Kidney (tissue), 14 donors: ENCODE results near the gene HBS1L. TPM values are rescaled to one million over a fixed set of nuclear protein-coding genes. Genes with fewer than 3 reads are reported as not detected.

Experiments
- DNase-seq, 5 donors: peaks; one replicate each; pipeline ENCODE4 v3.0.0-alpha.2; 2013 to 2020
- FAIRE-seq: peaks from 2 replicates; lab custom pipeline; 2012; peaks lifted over from hg19 to GRCh38; lab: Jason Lieb, UNC
- H3K27ac ChIP-seq, 2 donors: one replicate each; pipeline ENCODE4 v1.7.0; 2013; ENCODE audit warnings: low read depth in 2 of 2, low read length in 2 of 2, inconsistent platforms in 1 of 2
- H3K27me3 ChIP-seq: one replicate; pipeline ENCODE4 v1.7.1; 2013; ENCODE audit warnings: low read length, inconsistent platforms; ENCODE audit not compliant: control insufficient read depth, insufficient read depth
- H3K36me3 ChIP-seq, 3 donors: one replicate each; pipeline versions ENCODE4 v1.7.0 to v1.7.1; 2013; ENCODE audit warnings: low read length in 3 of 3, control low read depth in 1 of 3, inconsistent platforms in 1 of 3; ENCODE audit not compliant: insufficient read depth in 3 of 3, control insufficient read depth in 2 of 3
- H3K4me1 ChIP-seq, 3 donors: one replicate each; pipeline versions ENCODE4 v1.7.0 to v1.7.1; 2013; ENCODE audit warnings: low read length in 3 of 3, inconsistent platforms in 1 of 3, low read depth in 1 of 3; ENCODE audit not compliant: control insufficient read depth in 2 of 3, insufficient read depth in 2 of 3
- H3K4me3 ChIP-seq, 3 donors: one replicate each; pipeline versions ENCODE4 v1.7.0 to v1.8.1; 2013; ENCODE audit warnings: low read length in 3 of 3, control low read depth in 1 of 3, inconsistent platforms in 1 of 3
- H3K9ac ChIP-seq, 3 donors: one replicate each; pipeline versions ENCODE4 v1.7.0 to v1.7.1; 2013; ENCODE audit warnings: low read length in 3 of 3, control low read depth in 1 of 3, inconsistent platforms in 1 of 3
- H3K9me3 ChIP-seq, 3 donors: one replicate each; pipeline versions ENCODE4 v1.7.0 to v1.7.1; 2013; ENCODE audit warnings: low read length in 3 of 3, control low read depth in 1 of 3, inconsistent platforms in 1 of 3; ENCODE audit not compliant: control insufficient read depth in 2 of 3, insufficient read depth in 1 of 3
- intact Hi-C: fragments of 100-400 bp; cut with DNase I; formaldehyde crosslinking; loops from one replicate; pipeline ENCODE4 v1.11.1; 2022
- polyA plus RNA-seq: library from polyadenylated mRNA; stranded (reverse); fragments of 350-450 nt; fragmentation: Illumina TruSeq; extraction: RNeasy Lipid Tissue Mini Kit (QIAGEN cat#74804); gene quantifications from one replicate; pipeline ENCODE4 v1.2.3, GENCODE V29; 2014; ENCODE audit warnings: low read depth, low replicate concordance; ENCODE audit not compliant: insufficient read depth
- total RNA-seq: library from RNA; stranded (reverse); fragmentation: NEBNext Ultra II Directional; extraction: Animal tissue kit (Norgen Biotek cat#: 25700); gene quantifications from one replicate; pipeline ENCODE4 v1.2.1, GENCODE V29; 2021
- TF ChIP-seq, protein P1 (sequence below): IDR thresholded peaks from 3 replicates; pipeline ENCODE4 v1.5.1; 2012; ENCODE audit warnings: mild to moderate bottlenecking, moderate library complexity, borderline replicate concordance; ENCODE audit not compliant: insufficient read depth; ENCODE audit errors: extremely low read depth
- donor health status: control.
- donor health status: control.
- donor health status: control.
- donor health status: control.
- donor health status: control.
- donor health status: DM: yes; HTN: yes; CAD: no.
- donor health status: Normal renal cell carcinoma (clear cell type).

Gene HBS1L
- total and polyA plus RNA-seq, 2 donors from 2014 or later = 21.0 to 59.1 TPM

DNA sequence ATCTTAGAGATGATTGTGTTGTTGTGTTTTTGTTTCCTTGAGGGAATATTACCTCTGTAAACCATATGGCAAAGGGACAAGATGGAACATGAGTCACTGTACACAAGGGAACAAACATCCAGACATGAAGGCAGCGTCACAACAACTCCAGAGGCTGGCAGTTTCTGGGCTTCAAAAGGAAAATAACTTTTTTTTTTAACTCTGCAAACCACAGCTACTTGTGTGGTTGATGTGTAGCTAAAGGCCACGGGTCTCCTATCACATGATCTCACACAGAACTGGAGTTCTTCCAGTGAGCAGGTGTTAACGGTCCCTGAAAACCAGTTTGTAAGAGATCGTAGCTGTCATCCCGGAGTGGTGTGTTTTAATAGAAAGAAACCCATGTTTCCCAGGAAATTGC, 33.2 kb upstream of the HBS1L start:
- Histone ChIP-seq H3K9ac (no peak overlapping the region), H3K4me3 (peak overlapping the region in 1 of 3 donors; percentile 42), H3K27me3 (no peaks in the 10 kb centered on the region), H3K36me3 (no peaks in the 10 kb centered on the region), H3K4me1 (no peaks in the 10 kb centered on the region), H3K27ac (no peak overlapping the region), H3K9me3 (no peaks in the 10 kb centered on the region)
- no peak for FAIRE-seq
- TF ChIP-seq, protein P1, sequence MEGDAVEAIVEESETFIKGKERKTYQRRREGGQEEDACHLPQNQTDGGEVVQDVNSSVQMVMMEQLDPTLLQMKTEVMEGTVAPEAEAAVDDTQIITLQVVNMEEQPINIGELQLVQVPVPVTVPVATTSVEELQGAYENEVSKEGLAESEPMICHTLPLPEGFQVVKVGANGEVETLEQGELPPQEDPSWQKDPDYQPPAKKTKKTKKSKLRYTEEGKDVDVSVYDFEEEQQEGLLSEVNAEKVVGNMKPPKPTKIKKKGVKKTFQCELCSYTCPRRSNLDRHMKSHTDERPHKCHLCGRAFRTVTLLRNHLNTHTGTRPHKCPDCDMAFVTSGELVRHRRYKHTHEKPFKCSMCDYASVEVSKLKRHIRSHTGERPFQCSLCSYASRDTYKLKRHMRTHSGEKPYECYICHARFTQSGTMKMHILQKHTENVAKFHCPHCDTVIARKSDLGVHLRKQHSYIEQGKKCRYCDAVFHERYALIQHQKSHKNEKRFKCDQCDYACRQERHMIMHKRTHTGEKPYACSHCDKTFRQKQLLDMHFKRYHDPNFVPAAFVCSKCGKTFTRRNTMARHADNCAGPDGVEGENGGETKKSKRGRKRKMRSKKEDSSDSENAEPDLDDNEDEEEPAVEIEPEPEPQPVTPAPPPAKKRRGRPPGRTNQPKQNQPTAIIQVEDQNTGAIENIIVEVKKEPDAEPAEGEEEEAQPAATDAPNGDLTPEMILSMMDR = no peak
- intact Hi-C loops = no loop called here
- peak in 1 of 5 donors; percentile 3 for DNase-seq

DNA sequence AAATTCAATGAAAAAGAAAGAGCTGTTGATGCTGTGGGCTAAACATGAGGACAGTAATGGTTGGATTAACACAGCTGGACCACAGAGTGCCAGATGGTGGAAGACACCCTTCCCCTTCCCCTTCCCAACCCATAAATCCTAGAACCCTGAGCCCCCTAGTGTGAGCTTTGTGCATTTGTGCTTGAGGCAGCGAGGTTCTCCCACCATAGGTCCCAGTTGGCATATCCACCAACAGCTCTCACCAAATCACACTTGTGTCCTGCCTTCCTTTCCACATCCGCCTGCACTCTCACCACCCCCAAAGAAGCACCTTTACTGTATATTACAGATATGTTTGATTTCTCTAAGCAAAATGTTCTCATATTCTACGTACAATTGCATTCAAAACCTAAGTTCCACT, 32.8 kb upstream of the HBS1L start:
- intact Hi-C loops = no loop called here
- Histone ChIP-seq H3K9ac (no peak overlapping the region), H3K9me3 (no peaks in the 10 kb centered on the region), H3K27me3 (no peaks in the 10 kb centered on the region), H3K4me1 (no peaks in the 10 kb centered on the region), H3K36me3 (no peaks in the 10 kb centered on the region), H3K4me3 (peak overlapping the region in 1 of 3 donors; percentile 42), H3K27ac (no peak overlapping the region)
- TF ChIP-seq, protein P1 = no peak
- FAIRE-seq (no peak), DNase-seq (no peak)

DNA sequence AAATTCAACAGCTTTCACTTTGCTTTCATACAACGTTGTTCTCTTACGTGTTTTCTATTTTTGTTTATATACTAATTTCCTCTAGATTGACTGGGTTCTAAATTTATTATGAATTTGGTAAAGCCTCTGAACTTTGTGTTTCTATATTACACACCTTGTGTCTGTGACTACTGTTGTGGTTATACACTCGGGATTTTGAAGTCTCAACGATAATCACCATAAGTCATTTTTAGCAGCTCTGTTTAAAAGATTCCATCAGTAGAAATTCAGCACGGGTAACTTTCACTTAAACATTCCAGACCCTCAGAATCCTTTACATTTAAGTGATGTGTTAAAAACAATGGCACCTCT, 31.8 kb upstream of the HBS1L start:
- Histone ChIP-seq H3K4me1 (no peaks in the 10 kb centered on the region), H3K36me3 (no peaks in the 10 kb centered on the region), H3K9ac (no peak overlapping the region), H3K27me3 (no peaks in the 10 kb centered on the region), H3K9me3 (peaks cover 0 to 5% (median 0%) of the 10 kb centered on the region in 3 donors), H3K27ac (no peak overlapping the region), H3K4me3 (no peak overlapping the region)
- intact Hi-C loops = no loop called here
- TF ChIP-seq, protein P1 = no peak
- DNase-seq = no peak
- no peak for FAIRE-seq

DNA sequence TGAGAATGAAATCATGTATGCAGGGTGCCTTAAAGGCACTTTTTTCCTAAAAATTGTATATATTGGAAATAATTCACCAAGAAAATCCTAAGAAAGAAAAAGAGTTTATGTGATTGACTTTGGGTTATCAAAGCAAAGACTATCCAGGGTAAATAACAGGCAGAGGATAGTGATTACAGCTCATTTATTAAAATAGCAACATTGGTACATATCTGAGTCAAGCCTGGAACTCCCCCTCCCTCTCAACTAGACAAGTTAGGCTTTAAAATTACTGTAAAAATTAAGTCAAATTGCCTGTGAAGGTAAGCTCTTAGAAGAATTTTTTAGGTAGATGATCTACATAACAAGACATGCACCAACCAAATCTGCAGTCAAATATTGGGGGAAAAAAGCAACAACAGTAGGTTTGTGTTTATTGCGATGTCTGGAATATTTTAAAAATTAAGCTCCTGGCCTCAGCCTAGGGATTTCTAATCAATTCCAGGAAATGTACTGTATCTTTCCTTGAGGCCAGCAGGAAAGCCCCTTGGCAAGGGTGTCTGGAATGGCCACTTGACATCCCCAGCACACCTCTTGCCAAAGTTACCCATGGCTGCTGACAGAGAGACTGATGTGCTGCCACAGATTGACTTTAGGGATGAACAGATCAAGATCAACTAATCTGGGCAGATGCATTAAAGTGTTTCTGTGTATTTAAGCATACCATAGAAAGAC, 31.2 kb upstream of the HBS1L start:
- H3K27ac ChIP-seq = no peak overlapping the region
- DNase-seq = no peak

More for the DNA sequence above, 31.2 kb upstream of the HBS1L start:
- Histone ChIP-seq H3K9ac (no peak overlapping the region), H3K4me3 (no peak overlapping the region), H3K4me1 (no peaks in the 10 kb centered on the region), H3K27me3 (no peaks in the 10 kb centered on the region), H3K36me3 (no peaks in the 10 kb centered on the region), H3K9me3 (peaks cover 0 to 6% (median 0%) of the 10 kb centered on the region in 3 donors)
- no peak for FAIRE-seq
- TF ChIP-seq, protein P1 = no peak
- intact Hi-C loops = no loop called here
